OCI-LY1 (cell line): ENCODE data around the gene ZNF831.

ENCODE experiments used
- H2AFZ ChIP-seq: fragments of 200-600 bp; sonication (generic), shearing (Covaris generic); 2 replicates; pipeline ENCODE4 v1.6.0; 2014; ENCODE audit warnings: antibody characterized with exemption, mild to moderate bottlenecking, low read length
- H3F3A ChIP-seq: fragments of 200-600 bp; sonication (generic), shearing (Covaris generic); 2 replicates; pipeline ENCODE4 v1.6.0; 2014; ENCODE audit warnings: mild to moderate bottlenecking, antibody characterized with exemption, low read length, moderate library complexity; ENCODE audit not compliant: insufficient read depth
- H3K27ac ChIP-seq: fragments of 200-600 bp; sonication (generic); 2 replicates; pipeline ENCODE4 v1.5.1; 2014; ENCODE audit warnings: low read length, mixed run types, mild to moderate bottlenecking, low read depth; ENCODE audit not compliant: poor library complexity, severe bottlenecking
- H3K27me3 ChIP-seq: fragments of 200-600 bp; sonication (generic); 2 replicates; pipeline ENCODE4 v1.6.0; 2014; ENCODE audit warnings: antibody characterized with exemption, mild to moderate bottlenecking, low read length, moderate library complexity; ENCODE audit not compliant: insufficient read depth
- H3K36me3 ChIP-seq: fragments of 200-600 bp; sonication (generic); 2 replicates; pipeline ENCODE4 v1.6.1; 2014; ENCODE audit warnings: mild to moderate bottlenecking, antibody characterized with exemption, low read length, moderate library complexity, mixed read lengths; ENCODE audit not compliant: insufficient read depth
- H3K4me1 ChIP-seq: fragments of 200-600 bp; sonication (generic); 2 replicates; pipeline ENCODE4 v1.5.1; 2014; ENCODE audit warnings: mild to moderate bottlenecking, low read length, moderate library complexity; ENCODE audit not compliant: insufficient read depth, severe bottlenecking
- H3K4me2 ChIP-seq: fragments of 200-600 bp; sonication (generic), shearing (Covaris generic); 2 replicates; pipeline ENCODE4 v1.6.1; 2014; ENCODE audit warnings: low read length
- H3K4me3 ChIP-seq: fragments of 200-600 bp; sonication (generic); 2 replicates; pipeline ENCODE4 v1.5.1; 2014; ENCODE audit warnings: low read length, low read depth, mild to moderate bottlenecking, mixed read lengths; ENCODE audit not compliant: poor library complexity, severe bottlenecking
- H3K79me2 ChIP-seq: fragments of 200-600 bp; shearing (Covaris generic); 2 replicates; pipeline ENCODE4 v1.6.1; 2016; ENCODE audit warnings: mixed run types, low read length, mixed read lengths; ENCODE audit not compliant: insufficient read depth
- H3K9ac ChIP-seq: fragments of 200-600 bp; sonication (generic), shearing (Covaris generic); 2 replicates; pipeline ENCODE4 v1.6.1; 2014; ENCODE audit warnings: mild to moderate bottlenecking, low read length, mixed read lengths
- H3K9me2 ChIP-seq: fragments of 200-600 bp; sonication (generic), shearing (Covaris generic); 2 replicates; pipeline ENCODE4 v1.6.1; 2014; ENCODE audit warnings: low read depth, mild to moderate bottlenecking, low read length, mixed read lengths
- H3K9me3 ChIP-seq: fragments of 200-600 bp; shearing (Covaris generic); 2 replicates; pipeline ENCODE4 v1.6.1; 2014; ENCODE audit warnings: low read length, mixed read lengths
- H4K20me1 ChIP-seq: fragments of 200-600 bp; sonication (generic), shearing (Covaris generic); 2 replicates; pipeline ENCODE4 v1.6.0; 2016; ENCODE audit warnings: mild to moderate bottlenecking, low read length; ENCODE audit not compliant: insufficient read depth
- EZH2 ChIP-seq: fragments of 200-600 bp; sonication (generic), shearing (Covaris generic); IDR thresholded peaks from 2 replicates; pipeline ENCODE4 v1.8.0; 2017; ENCODE audit warnings: borderline replicate concordance, mixed run types, mild to moderate bottlenecking, antibody characterized with exemption, low read length, moderate library complexity, mixed read lengths
- TF ChIP-seq, protein P1 (sequence below): fragments of 200-600 bp; sonication (generic), shearing (Covaris generic); IDR thresholded peaks from 2 replicates; pipeline ENCODE4 v1.5.1; 2017; ENCODE audit warnings: mild to moderate bottlenecking, antibody characterized with exemption, low read length, moderate library complexity, mixed read lengths

ZNF831 gene

DNA sequence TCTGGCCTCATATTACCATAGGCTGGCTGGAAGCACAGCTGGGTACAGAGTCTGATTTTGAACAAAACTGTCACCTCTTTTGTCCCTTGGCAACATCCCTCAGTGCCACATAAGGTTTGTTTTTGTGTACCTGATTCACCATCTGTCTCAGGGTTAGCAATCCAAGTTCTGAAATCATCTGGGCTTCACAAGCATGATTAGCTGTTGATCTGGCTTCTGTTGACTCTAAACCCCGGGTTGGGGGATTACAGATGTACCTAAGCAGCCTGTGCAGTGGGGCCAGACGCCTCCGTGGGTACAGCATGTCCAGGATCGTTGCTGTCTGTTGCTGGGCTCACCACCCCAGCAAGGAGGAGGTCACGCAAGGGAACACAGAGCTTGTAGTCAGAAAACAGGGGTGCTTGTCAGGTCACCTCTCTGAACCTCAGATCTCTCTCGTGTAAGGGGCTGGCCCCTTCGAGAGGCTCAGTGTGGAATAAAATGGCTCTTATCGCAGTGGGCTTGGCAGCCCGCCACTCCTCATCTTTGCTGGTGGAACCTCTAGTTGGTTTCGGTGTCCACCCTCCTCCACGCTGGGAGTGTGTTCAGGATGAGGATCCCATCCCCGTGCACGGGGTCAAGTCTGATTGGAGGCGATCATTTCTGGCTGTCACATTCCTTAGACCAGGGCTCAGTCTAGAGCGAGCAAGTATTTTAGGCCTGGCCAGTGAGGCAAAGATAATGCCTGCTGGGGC lies 39.2 kb upstream of the ZNF831 start:
- Histone ChIP-seq H3K4me2 (no peak overlapping the region), H3F3A (no peaks in the 10 kb centered on the region), H3K4me3 (no peak overlapping the region), H3K9me2 (no peaks in the 10 kb centered on the region), H3K27ac (no peak overlapping the region), H3K9me3 (0 out of 2 replicates have a peak, but pooled peaks cover 4% of the 10 kb centered on the region), H3K36me3 (no peaks in the 10 kb centered on the region; the same call in 1 of the 2 replicates), H3K4me1 (no peaks in the 10 kb centered on the region), H3K79me2 (no peaks in the 10 kb centered on the region), H4K20me1 (no peaks in the 10 kb centered on the region), H3K27me3 (no peaks in the 10 kb centered on the region; the same call in 1 of the 2 replicates), H3K9ac (no peak overlapping the region), H2AFZ (no peak overlapping the region)
- no peak for TF ChIP-seq EZH2

- no peak overlapping the region for H3K27ac ChIP-seq
- H3K9me3 ChIP-seq = 0 out of 2 replicates have a peak, but pooled peaks cover 4% of the 10 kb centered on the region
- TF ChIP-seq EZH2 = no peak
- TF ChIP-seq, protein P1, sequence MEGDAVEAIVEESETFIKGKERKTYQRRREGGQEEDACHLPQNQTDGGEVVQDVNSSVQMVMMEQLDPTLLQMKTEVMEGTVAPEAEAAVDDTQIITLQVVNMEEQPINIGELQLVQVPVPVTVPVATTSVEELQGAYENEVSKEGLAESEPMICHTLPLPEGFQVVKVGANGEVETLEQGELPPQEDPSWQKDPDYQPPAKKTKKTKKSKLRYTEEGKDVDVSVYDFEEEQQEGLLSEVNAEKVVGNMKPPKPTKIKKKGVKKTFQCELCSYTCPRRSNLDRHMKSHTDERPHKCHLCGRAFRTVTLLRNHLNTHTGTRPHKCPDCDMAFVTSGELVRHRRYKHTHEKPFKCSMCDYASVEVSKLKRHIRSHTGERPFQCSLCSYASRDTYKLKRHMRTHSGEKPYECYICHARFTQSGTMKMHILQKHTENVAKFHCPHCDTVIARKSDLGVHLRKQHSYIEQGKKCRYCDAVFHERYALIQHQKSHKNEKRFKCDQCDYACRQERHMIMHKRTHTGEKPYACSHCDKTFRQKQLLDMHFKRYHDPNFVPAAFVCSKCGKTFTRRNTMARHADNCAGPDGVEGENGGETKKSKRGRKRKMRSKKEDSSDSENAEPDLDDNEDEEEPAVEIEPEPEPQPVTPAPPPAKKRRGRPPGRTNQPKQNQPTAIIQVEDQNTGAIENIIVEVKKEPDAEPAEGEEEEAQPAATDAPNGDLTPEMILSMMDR = no peak
- H2AFZ ChIP-seq = no peak overlapping the region
- H3K4me1 ChIP-seq = no peaks in the 10 kb centered on the region
- no peaks in the 10 kb centered on the region; the same call in 1 of the 2 replicates for H3K36me3 ChIP-seq
- no peak overlapping the region for H3K9ac ChIP-seq
- H3K27me3 ChIP-seq = no peaks in the 10 kb centered on the region; the same call in none of the 2 replicates
- H3F3A ChIP-seq = no peaks in the 10 kb centered on the region
- H3K79me2 ChIP-seq = no peaks in the 10 kb centered on the region
- no peaks in the 10 kb centered on the region for H4K20me1 ChIP-seq
- no peak overlapping the region for H3K4me2 ChIP-seq
- no peak overlapping the region for H3K4me3 ChIP-seq
- H3K9me2 ChIP-seq = no peaks in the 10 kb centered on the region
Measured at GRCh38 chr20:59125332-59125731, 38.3 kb upstream of the ZNF831 start.

GRCh38 chr20:59125836-59126235 lies 37.8 kb upstream of the ZNF831 start:
- Histone ChIP-seq H3K9me2 (no peaks in the 10 kb centered on the region), H3K4me2 (no peak overlapping the region), H3F3A (no peaks in the 10 kb centered on the region), H3K9me3 (0 out of 2 replicates have a peak, but pooled peaks cover 4% of the 10 kb centered on the region), H3K4me3 (no peak overlapping the region), H3K36me3 (no peaks in the 10 kb centered on the region; the same call in 1 of the 2 replicates), H3K27me3 (no peaks in the 10 kb centered on the region; the same call in none of the 2 replicates), H3K79me2 (no peaks in the 10 kb centered on the region), H4K20me1 (no peaks in the 10 kb centered on the region), H3K27ac (no peak overlapping the region), H2AFZ (no peak overlapping the region), H3K9ac (no peak overlapping the region), H3K4me1 (no peaks in the 10 kb centered on the region)
- TF ChIP-seq, protein P1 = no peak
- TF ChIP-seq EZH2 = no peak
